Activated CD4-positive, alpha-beta T cell treated with anti-CD3 and anti-CD28 coated beads for 48 hours (primary cell): ENCODE measurements around the gene TAP2.

Source experiments
- DNase-seq: peaks from one replicate; pipeline ENCODE4 v3.0.0-alpha.2; 2020

The TAP2 gene

DNA sequence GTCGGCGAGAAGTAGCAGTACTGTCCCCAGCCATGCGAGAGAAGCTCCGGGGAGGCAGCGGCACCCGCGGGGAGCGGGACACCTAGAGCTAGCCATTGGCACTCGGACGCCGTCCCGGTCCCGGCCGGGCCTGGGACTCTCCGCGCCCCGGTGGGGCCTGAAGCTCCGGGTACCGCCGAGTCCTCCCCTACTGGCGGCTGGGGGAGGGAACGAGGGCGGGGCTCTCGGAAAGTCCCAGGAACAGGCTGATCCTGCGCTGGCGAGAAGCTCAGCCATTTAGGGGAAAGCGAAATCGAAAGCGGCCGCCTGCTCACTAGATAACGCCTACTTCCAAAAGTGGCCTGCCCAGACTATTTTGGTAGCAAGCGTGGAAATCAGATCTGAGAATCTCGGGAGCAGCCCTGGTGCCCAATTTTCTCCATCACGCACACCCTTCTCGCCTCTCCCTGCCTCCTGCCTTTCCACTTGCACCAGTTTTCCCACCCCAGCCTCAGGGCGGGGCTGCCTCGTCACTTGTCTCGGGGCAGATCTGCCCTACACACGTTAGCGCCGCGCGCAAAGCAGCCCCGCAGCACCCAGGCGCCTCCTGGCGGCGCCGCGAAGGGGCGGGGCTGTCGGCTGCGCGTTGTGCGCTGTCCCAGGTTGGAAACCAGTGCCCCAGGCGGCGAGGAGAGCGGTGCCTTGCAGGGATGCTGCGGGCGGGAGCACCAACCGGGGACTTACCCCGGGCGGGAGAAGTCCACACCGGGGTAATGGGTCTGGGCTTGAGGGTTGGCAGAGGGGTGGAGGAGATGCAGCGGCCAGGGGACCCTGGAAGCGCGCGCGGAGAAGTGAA is 15.2 kb upstream of the TAP2 start, which contains the start of the genes PSMB9 and TAP1:
Gene PSMB9, plus strand, starts transcription at position 652 of the 835 bp plus-strand sequence. Its CDS starts 38 bp downstream, at position 690.
Gene TAP1, minus strand, starts transcription at position 164 of the 835 bp plus-strand sequence. Its CDS starts 68 bp downstream, at position 96.
- peak; percentile 96 for DNase-seq

GRCh38 chr6:32852844-32853540 is 14.5 kb upstream of the TAP2 start:
- DNase-seq, result peak; percentile 69

- DNase-seq, result peak; percentile 49
Measured at GRCh38 chr6:32852018-32852843, 13.7 kb upstream of the TAP2 start.

DNA sequence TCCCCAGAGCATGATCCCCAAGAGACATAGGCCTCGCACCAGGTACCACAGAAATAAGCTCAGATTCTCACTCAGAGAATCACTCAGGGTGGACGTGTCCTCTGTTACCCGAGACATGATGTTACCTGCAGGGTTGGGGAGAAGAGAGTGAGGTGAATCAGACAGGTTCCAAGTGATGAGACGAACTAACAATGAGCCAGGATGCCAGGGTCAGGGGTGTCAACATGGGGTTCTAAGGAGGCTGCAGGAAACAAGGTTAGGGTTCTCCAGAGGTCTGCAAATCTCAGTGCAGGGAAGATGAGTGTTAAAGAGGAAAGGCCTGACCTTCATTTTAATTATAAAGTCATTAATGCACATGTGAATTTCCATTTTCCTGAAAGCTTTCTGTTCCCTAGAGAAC is 12.5 kb upstream of the TAP2 start:
- DNase-seq, result no peak

DNA sequence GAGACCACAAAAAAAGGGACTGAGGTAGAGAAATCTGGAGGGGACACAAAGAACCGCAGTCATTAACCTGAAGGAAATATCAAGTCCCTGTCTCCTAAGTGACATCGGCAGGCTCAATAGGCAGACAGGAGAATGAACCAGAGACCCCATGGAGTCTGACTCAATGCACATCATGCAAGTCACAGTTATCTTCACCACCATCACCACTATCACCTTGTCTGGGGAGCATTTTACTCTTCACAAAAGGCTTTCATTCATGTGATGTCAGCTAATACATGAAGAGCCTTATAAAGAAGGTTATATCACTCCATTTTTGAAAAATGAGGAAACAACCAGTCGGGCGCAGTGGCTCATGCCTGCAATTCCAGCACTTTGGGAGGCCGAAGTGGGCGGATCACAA is 10.6 kb upstream of the TAP2 start:
- DNase-seq, result no peak

- DNase-seq, result no peak
Measured at GRCh38 chr6:32847795-32848194, 9.3 kb upstream of the TAP2 start.

DNA sequence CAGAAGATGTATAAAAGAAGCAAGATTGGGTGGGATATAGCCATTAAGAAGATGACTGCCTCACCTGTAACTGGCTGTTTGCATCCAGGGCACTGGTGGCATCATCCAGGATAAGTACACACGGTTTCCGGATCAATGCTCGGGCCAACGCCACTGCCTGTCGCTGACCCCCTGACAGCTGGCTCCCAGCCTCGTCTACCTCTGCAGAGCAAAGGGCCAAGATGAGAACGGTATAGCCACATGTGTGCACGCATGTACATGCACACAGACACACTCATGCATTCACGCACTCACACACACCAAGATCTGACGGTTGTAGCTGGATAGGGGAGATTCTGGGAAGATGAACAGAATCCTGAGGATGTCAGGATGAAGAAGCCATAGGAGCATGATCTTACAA is 8.5 kb upstream of the TAP2 start:
- no peak for DNase-seq

GRCh38 chr6:32845384-32845884 is 6.9 kb upstream of the TAP2 start:
- DNase-seq, result peak; percentile 60

DNA sequence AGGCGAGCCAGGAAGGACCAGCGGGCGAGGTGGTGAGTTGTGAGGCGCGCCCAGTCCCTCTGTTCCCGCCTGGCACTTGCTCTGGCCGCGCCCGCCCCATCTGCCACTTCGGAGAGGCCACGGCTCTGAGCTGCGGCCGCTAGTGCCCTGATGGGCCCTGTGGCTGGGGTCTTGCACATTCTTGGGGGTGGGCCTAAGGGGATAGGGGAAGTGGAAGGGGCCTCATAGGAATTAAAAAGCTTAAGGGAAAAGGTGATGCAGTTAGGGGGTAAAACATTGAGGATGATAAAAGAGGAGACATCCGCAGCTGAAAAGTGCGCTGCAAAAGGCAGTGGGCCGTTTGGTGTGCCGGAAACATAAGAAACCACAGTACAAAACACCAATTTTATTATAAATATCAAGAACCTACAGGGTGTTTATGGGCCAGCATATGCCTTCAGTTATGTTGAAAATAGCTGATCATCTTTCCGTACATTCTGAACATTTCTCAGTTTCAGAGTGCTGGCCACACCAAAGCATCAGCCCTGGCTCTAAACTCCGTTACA is 6.4 kb upstream of the TAP2 start:
- DNase-seq, result no peak

DNA sequence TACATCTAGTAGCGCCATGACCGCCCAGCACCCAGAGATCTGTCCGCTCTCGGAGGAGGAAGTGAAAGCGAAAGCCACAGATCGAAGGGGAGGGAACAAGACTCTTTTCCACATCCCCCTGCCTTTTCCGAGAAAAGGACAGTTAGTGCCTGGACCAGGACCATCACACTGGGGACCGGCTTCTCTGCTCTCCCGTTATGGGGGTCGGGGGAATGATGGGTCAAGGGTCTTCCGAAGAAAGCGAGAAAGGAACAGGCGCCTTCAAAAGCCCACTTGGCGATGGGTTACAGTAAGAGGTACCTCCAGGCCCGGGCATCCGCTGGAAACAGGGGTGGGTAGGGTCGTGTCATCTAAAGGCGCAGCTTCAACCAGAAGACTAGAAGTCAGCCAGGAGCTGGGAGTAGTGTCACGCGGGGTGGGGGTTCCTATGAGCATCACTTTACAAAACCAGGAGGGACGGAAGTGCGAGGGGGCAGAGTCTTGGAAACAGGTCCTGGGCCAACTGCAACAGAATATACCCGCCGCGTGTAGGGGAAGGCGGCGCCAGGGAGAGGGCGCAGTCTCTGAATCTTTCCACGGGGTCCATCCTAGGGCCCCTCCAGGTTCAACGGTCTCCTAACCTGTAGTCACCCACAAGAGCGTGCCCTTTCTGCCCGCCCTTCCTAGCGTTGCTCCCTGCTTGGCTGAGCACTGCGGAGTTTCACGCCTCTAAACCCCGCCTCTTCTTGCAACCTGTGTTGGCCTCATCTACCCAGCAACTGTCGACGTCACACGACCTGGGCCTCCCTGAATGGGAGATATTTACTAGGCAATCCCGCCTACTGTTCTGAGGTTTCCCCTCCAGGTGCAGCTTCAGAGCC is 5.7 kb upstream of the TAP2 start, which contains the start of gene PSMB8:
Gene PSMB8, minus strand, starts transcription at position 69 of the 860 bp plus-strand sequence. Its CDS starts 51 bp downstream, at position 18.
- DNase-seq, result peak; percentile 98

DNA sequence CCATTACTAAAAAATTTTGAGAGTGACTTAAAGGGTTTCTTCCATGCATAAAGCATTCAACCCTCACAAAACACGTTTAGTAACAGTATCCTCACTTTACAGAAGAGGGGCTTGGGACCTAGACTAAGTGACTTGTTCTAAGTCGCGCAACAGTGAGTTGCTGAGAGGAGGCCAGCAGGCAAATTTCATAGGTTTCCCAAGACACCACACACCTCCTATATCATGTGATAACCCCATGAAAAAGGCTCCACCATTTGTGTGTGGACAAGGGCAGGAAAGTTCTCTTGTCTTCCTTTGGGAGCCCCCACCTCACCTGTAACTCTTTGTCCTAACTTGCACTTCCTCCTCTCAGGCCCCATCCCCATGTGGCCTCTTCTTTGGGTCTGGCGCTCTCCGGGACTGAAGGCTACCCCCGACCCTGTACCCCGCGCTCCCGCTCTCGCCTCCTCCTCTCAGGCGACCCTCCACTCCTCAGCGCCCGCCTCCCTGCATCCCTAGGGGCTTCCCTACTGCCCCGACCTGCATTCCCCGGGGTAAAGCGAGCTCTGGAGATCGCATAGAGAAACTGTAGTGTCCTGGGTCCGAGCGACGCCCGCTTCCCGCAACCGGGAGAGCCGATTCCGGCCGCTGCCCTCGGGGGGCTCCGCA is 4.9 kb upstream of the TAP2 start:
- DNase-seq, result no peak

- no peak for DNase-seq
Measured at GRCh38 chr6:32842690-32843089, 4.2 kb upstream of the TAP2 start.

GRCh38 chr6:32842021-32842650 is 3.6 kb upstream of the TAP2 start:
- DNase-seq, result no peak

- peak; percentile 47 for DNase-seq
Measured at GRCh38 chr6:32840604-32841246, 2.2 kb upstream of the TAP2 start.

DNA sequence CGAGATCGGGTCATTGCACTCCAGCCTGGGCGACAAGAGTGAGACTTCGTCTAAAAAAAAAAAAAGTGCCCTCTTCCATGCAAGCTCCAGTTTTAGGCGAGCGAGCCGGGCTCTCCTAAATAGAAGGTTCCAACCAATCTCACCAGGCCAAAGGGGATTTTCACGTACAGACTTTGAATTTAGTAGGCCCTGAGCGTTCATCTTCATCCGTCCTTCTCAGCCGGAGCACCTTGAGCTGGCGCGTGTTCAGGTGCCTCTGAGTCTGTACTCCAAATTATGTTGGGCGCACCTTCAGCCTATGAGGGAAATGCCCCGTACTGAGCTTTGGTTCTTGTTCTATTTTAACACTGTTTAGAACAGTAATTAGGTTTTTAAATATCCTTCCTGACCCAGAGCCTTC is 817 bp upstream of the TAP2 start:
- no peak for DNase-seq

GRCh38 chr6:32837651-32838113 is 857 bp downstream of the TAP2 start:
- DNase-seq, result no peak

DNA sequence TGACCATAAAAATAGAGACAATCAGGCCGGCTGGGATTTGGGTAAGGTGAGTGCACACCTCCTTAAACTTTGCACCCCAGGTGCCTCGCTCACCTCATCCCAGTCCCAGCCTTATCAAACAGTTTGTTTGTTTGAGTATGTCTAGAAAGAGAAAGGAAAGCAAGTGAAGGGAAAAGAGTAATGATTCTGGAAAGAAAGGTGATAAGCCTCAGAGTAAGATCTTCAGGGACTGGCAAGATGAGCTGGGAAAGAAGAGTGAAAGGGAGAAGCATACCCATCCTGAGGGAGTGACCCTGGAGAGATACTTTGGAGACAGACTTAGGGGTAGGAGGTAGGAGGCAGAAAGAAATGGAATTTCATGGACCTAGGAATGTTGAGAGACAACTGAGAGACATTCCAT is 1.7 kb downstream of the TAP2 start:
- DNase-seq, result no peak

DNA sequence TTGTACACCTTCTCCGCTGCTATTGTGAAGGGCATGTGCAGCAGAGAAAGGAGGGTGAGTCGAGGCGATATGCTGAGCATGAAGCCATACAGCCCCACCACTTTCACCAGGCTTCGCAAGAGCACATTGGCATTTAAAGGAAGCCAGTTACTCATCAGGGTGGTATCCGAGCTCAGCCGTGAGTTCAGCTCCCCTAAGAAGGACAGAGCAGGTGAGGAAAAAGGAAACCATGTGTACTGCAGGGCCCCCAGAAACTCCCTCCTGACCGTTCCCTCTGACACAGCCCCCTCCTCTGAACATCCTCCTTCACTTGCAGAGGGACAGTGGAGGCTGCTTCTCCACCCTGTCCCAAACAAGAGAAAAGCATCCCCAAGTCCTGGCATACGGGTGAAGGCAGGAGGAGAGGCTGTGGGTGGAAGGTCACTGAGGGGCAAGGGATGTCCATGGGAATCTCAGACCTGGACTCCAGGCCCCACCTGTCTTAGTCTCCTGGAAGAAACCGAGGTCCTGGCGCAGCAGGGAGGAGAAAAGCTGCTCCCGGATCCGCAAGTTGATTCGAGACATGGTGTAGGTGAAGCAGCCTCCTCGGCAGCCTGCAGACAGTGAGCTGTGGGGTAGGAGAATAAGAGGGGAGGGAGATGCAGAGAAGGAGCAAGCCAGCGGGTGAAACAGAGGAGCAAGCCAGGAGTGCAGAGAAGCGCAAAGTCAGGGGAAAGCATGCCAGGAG is 3.2 kb downstream of the TAP2 start:
- no peak for DNase-seq

- DNase-seq, result no peak
Measured at GRCh38 chr6:32833664-32834063, 4.9 kb downstream of the TAP2 start.
